Mesenchymal stem cell (in vitro differentiated cells and primary cell): Measurements from ENCODE around the gene FGF10.

Experiments used
- DNase-seq: peaks from one replicate; pipeline ENCODE4 v3.0.0-alpha.2; 2013
- H2AFZ ChIP-seq: one replicate; pipeline ENCODE4 v1.6.1; 2013; ENCODE audit warnings: low read depth, mild to moderate bottlenecking, control low read depth, inconsistent platforms, low read length, moderate library complexity
- H2AK5ac ChIP-seq: 2 replicates; pipeline ENCODE4 v1.6.1; 2013; ENCODE audit warnings: low read length, moderate library complexity, mild to moderate bottlenecking, inconsistent platforms; ENCODE audit not compliant: severe bottlenecking
- H2BK120ac ChIP-seq: one replicate; pipeline ENCODE4 v1.6.1; 2013; ENCODE audit warnings: low read depth, mild to moderate bottlenecking, inconsistent platforms, low read length, moderate library complexity
- H2BK12ac ChIP-seq, 2 experiments: one replicate each; pipeline ENCODE4 v1.6.1; 2013; ENCODE audit warnings: inconsistent platforms in 2 of 2, low read length in 2 of 2, mild to moderate bottlenecking in 2 of 2, moderate library complexity in 2 of 2, control low read depth in 1 of 2
- H2BK15ac ChIP-seq: one replicate; pipeline ENCODE4 v1.6.1; 2013; ENCODE audit warnings: mild to moderate bottlenecking, low read depth, inconsistent platforms; ENCODE audit not compliant: poor library complexity, severe bottlenecking
- H2BK5ac ChIP-seq: 2 replicates; pipeline ENCODE4 v1.6.1; 2013; ENCODE audit warnings: low read depth, mild to moderate bottlenecking, low read length, control low read depth, inconsistent platforms; ENCODE audit not compliant: poor library complexity, severe bottlenecking
- H3K14ac ChIP-seq, 2 experiments: one replicate each; pipeline ENCODE4 v1.6.1; 2013; ENCODE audit warnings: inconsistent platforms in 2 of 2, low read length in 2 of 2, control low read depth in 1 of 2, mild to moderate bottlenecking in 1 of 2, moderate library complexity in 1 of 2
- H3K18ac ChIP-seq, 2 experiments: one replicate each; pipeline ENCODE4 v1.6.1; 2013; ENCODE audit warnings: inconsistent platforms in 2 of 2, low read length in 2 of 2, control low read depth in 1 of 2, low read depth in 1 of 2, mild to moderate bottlenecking in 1 of 2
- H3K23ac ChIP-seq, 2 experiments: one replicate each; pipeline ENCODE4 v1.6.1; 2013; ENCODE audit warnings: inconsistent platforms in 2 of 2, low read length in 2 of 2, mild to moderate bottlenecking in 2 of 2, moderate library complexity in 2 of 2, control low read depth in 1 of 2
- H3K27ac ChIP-seq: 2 replicates; pipeline ENCODE4 v1.5.1; 2013; ENCODE audit warnings: mild to moderate bottlenecking, moderate library complexity, low read length, control low read depth, inconsistent platforms; ENCODE audit not compliant: poor library complexity, severe bottlenecking
- H3K27me3 ChIP-seq, 2 experiments: 2 replicates each; pipeline versions ENCODE4 v1.6.1 to v1.7.0; 2013; ENCODE audit warnings: low read length in 2 of 2, mild to moderate bottlenecking in 2 of 2, moderate library complexity in 2 of 2, control low read depth in 1 of 2, inconsistent platforms in 1 of 2; ENCODE audit not compliant: control insufficient read depth in 1 of 2, insufficient read depth in 1 of 2
- H3K36me3 ChIP-seq, 2 experiments: 2 replicates each; pipeline versions ENCODE4 v1.6.1 to v1.7.0; 2013; ENCODE audit warnings: low read length in 2 of 2, control low read depth in 1 of 2, inconsistent platforms in 1 of 2, low read depth in 1 of 2, mild to moderate bottlenecking in 1 of 2; ENCODE audit not compliant: insufficient read depth in 2 of 2, control insufficient read depth in 1 of 2
- H3K4ac ChIP-seq, 2 experiments: one replicate each; pipeline ENCODE4 v1.6.1; 2013; ENCODE audit warnings: inconsistent platforms in 2 of 2, low read length in 2 of 2, mild to moderate bottlenecking in 2 of 2, moderate library complexity in 2 of 2, control low read depth in 1 of 2, low read depth in 1 of 2
- H3K4me1 ChIP-seq: 2 replicates; pipeline ENCODE4 v1.6.1; 2013; ENCODE audit warnings: low read depth, low read length, control low read depth; ENCODE audit not compliant: control insufficient read depth, insufficient read depth
- H3K4me2 ChIP-seq: 2 replicates; pipeline ENCODE4 v1.6.1; 2013; ENCODE audit warnings: low read length, mild to moderate bottlenecking, inconsistent platforms; ENCODE audit not compliant: poor library complexity, severe bottlenecking
- H3K4me3 ChIP-seq, 2 experiments: 2 replicates each; pipeline versions ENCODE4 v1.5.1 to v1.7.0; 2013; ENCODE audit warnings: low read length in 2 of 2, mild to moderate bottlenecking in 2 of 2, control low read depth in 1 of 2, low read depth in 1 of 2; ENCODE audit not compliant: insufficient read depth in 1 of 2
- H3K79me1 ChIP-seq: replicated peaks from 2 replicates; pipeline ENCODE4 v1.6.1; 2013; ENCODE audit warnings: mild to moderate bottlenecking, control low read depth, low read length, inconsistent platforms; ENCODE audit not compliant: poor library complexity, severe bottlenecking
- H3K9ac ChIP-seq: 2 replicates; pipeline ENCODE4 v1.7.0; 2013; ENCODE audit warnings: mild to moderate bottlenecking, low read length, moderate library complexity
- H3K9me3 ChIP-seq: 2 replicates; pipeline ENCODE4 v1.7.0; 2013; ENCODE audit warnings: mild to moderate bottlenecking, low read length; ENCODE audit not compliant: control insufficient read depth
- H4K8ac ChIP-seq: one replicate; pipeline ENCODE4 v1.6.1; 2013; ENCODE audit warnings: inconsistent platforms, mild to moderate bottlenecking, low read length, moderate library complexity
- H4K91ac ChIP-seq: one replicate; pipeline ENCODE4 v1.6.1; 2013; ENCODE audit warnings: mild to moderate bottlenecking, low read length, inconsistent platforms
- WGBS: methylation state at CpG from one replicate; pipeline ENCODE4 v1.1.7; 2013; ENCODE audit warnings: mixed read lengths; 5-methylcytosine and 5-hydroxymethylcytosine counted together

FGF10 gene

DNA sequence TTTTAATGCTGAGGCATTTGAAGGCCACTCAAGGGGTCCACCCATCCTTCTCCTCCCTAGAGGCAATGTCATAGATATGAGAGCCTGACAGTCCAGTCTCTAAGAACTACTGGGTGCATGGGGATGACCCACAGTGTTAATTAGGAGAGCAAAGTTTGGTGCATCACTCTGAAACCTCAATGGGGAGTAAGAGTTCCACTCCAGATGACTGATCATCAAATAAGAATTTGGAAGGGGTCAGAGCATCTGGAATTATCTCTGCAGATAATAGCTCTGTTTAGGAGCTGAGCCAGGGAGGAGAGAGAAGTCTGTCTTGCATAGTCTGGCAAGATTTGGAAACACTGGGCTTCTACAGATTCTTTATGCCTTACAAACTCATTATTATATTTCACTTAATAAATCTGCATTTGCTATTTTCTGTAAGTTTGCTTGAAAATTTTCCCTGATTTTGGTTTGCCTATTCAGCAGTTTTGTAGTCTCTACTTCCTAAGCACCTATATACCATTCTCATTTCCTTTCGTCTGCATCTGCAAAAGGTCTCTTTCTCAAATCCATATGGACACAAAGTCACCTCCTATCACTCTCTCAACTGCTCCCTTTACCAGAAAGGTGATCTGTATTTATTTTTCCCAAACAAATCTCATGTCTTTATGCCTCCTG lies 27.7 kb downstream of the FGF10 start:
- Histone ChIP-seq H2AK5ac (no peak overlapping the region), H3K4me3 (no peak overlapping the region), H3K23ac (no peak overlapping the region), H3K36me3 (no peaks in the 10 kb centered on the region), H3K79me1 (no peaks in the 10 kb centered on the region), H3K4me1 (no peaks in the 10 kb centered on the region), H2BK5ac (no peak overlapping the region), H3K27me3 (no peaks in the 10 kb centered on the region), H3K4ac (no peak overlapping the region), H2BK120ac (no peak overlapping the region), H3K9ac (no peak overlapping the region), H4K91ac (no peak overlapping the region), H2BK15ac (no peak overlapping the region), H2AFZ (no peak overlapping the region), H2BK12ac (no peak overlapping the region), H3K9me3 (no peaks in the 10 kb centered on the region), H3K4me2 (no peak overlapping the region), H3K14ac (no peak overlapping the region), H4K8ac (no peak overlapping the region), H3K18ac (no peak overlapping the region), H3K27ac (no peak overlapping the region)
- WGBS, result 67% methylated on average over 1 of the region's 1 CpG
- DNase-seq, result no peak

GRCh38 chr5:44360919-44361318 lies 28.3 kb downstream of the FGF10 start:
- no peak overlapping the region for H3K9ac ChIP-seq
- H3K4ac ChIP-seq, result no peak overlapping the region
- no peak overlapping the region for H2BK12ac ChIP-seq
- no peaks in the 10 kb centered on the region for H3K79me1 ChIP-seq
- no peaks in the 10 kb centered on the region for H3K4me1 ChIP-seq
- H3K27ac ChIP-seq, result no peak overlapping the region
- H3K4me2 ChIP-seq, result no peak overlapping the region
- no peak overlapping the region for H4K91ac ChIP-seq
- H2AK5ac ChIP-seq, result no peak overlapping the region
- no peaks in the 10 kb centered on the region for H3K9me3 ChIP-seq
- no peaks in the 10 kb centered on the region for H3K27me3 ChIP-seq
- H2AFZ ChIP-seq, result no peak overlapping the region
- no peak overlapping the region for H3K23ac ChIP-seq
- no peak overlapping the region for H3K18ac ChIP-seq
- no peaks in the 10 kb centered on the region for H3K36me3 ChIP-seq
- DNase-seq, result no peak
- H2BK120ac ChIP-seq, result no peak overlapping the region
- no peak overlapping the region for H4K8ac ChIP-seq
- no peak overlapping the region for H2BK5ac ChIP-seq
- H3K14ac ChIP-seq, result no peak overlapping the region
- no peak overlapping the region for H2BK15ac ChIP-seq
- no peak overlapping the region for H3K4me3 ChIP-seq

DNA sequence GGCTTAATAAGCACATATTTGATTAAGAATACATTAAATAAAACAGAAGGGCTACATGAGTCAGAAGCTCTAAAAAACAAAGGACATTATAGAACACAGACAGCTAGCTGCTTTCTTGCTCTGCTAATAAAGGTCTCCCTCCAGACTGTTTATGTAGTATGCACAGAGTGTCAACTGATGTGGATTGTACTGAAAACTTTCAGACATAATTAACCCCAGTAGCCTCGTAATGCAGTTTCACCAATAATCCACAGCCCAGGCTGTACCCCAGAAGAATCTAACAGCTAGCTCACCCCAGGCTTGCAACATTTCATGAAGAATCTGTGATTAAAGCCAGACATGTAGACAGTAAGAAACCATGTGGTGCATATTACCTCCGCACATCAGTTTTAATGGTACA lies 30.8 kb downstream of the FGF10 start:
- Histone ChIP-seq H2BK120ac (no peak overlapping the region), H3K27me3 (no peaks in the 10 kb centered on the region), H3K14ac (no peak overlapping the region), H3K18ac (no peak overlapping the region), H3K4me3 (no peak overlapping the region), H2BK12ac (no peak overlapping the region), H3K79me1 (no peaks in the 10 kb centered on the region), H3K27ac (no peak overlapping the region), H3K4me1 (no peaks in the 10 kb centered on the region), H3K4me2 (no peak overlapping the region), H2AK5ac (no peak overlapping the region), H2BK5ac (no peak overlapping the region), H3K9me3 (no peaks in the 10 kb centered on the region), H2BK15ac (no peak overlapping the region), H4K8ac (no peak overlapping the region), H3K4ac (no peak overlapping the region), H2AFZ (no peak overlapping the region), H3K23ac (no peak overlapping the region), H3K9ac (no peak overlapping the region), H4K91ac (no peak overlapping the region), H3K36me3 (no peaks in the 10 kb centered on the region)
- WGBS, result 50% methylated on average over 1 of the region's 2 CpGs
- DNase-seq, result no peak

GRCh38 chr5:44356231-44356630 lies 33.0 kb downstream of the FGF10 start:
- Histone ChIP-seq H3K4me1 (no peaks in the 10 kb centered on the region), H3K23ac (no peak overlapping the region), H4K91ac (no peak overlapping the region), H3K4me2 (no peak overlapping the region), H2BK12ac (no peak overlapping the region), H3K9ac (no peak overlapping the region), H3K27ac (no peak overlapping the region), H2BK5ac (no peak overlapping the region), H3K36me3 (no peaks in the 10 kb centered on the region), H3K27me3 (no peaks in the 10 kb centered on the region), H2BK120ac (no peak overlapping the region), H3K9me3 (no peaks in the 10 kb centered on the region), H3K4me3 (no peak overlapping the region), H3K79me1 (no peaks in the 10 kb centered on the region), H3K14ac (no peak overlapping the region), H2AFZ (no peak overlapping the region), H2BK15ac (no peak overlapping the region), H3K18ac (no peak overlapping the region), H2AK5ac (no peak overlapping the region), H4K8ac (no peak overlapping the region), H3K4ac (no peak overlapping the region)
- no peak for DNase-seq
- WGBS, result 67% methylated on average over 1 of the region's 1 CpG
